ENCODE results near the gene MYL12B. TPM values are rescaled to one million over a fixed set of nuclear protein-coding genes. Genes with fewer than 3 reads are reported as not detected.

Gene MYL12B
- total and polyA plus RNA-seq, 2 of the 8 experiments (the other 6 are each of a cell fraction or from before 2014, with no cell fraction given): 174 to 188 TPM

GRCh38 chr18:3245185-3245564 lies 16.8 kb upstream of the MYL12B start:
- H4K8ac ChIP-seq (ENCODE audit: extremely low read depth, insufficient read depth, low read length): no peak overlapping the region
- no peaks in the 10 kb centered on the region for H3K79me1 ChIP-seq (ENCODE audit: low read depth, low read length)
- no peak overlapping the region for H4K91ac ChIP-seq (replicated peaks; ENCODE audit: insufficient read length, low read length)
- peak overlapping the region; percentile 65 to 83; a peak in 3 of 4 replicates for H3K4me2 ChIP-seq (ENCODE audit: insufficient read depth in 1 of 2, low read depth in 2 of 2, low read length in 2 of 2)
- no peak overlapping the region for H2AK5ac ChIP-seq (ENCODE audit: low read depth, low read length)
- no peak overlapping the region for H2BK15ac ChIP-seq (ENCODE audit: low read length)
- H2BK12ac ChIP-seq (ENCODE audit: low read depth, low read length): no peak overlapping the region
- DNase-seq (ENCODE audit: low read depth in 1 of 2, low spot score in 2 of 2) (no peak), FAIRE-seq (no peak)
- H3K79me2 ChIP-seq (ENCODE audit: control insufficient read depth in 1 of 2, insufficient read depth in 2 of 2, low read length in 2 of 2): peaks cover 8 to 25% of the 10 kb centered on the region in 2 experiments; a peak in 3 of 4 replicates
- H3K23me2 ChIP-seq (ENCODE audit: low read depth, low read length): peaks cover 7% of the 10 kb centered on the region; the same call in 1 of the 2 replicates
- H3K18ac ChIP-seq (ENCODE audit: extremely low read depth, low read length): no peak overlapping the region
- no peak overlapping the region for H2BK120ac ChIP-seq (replicated peaks; ENCODE audit: low read depth, low read length)
- H3K4ac ChIP-seq (replicated peaks; ENCODE audit: insufficient read length, low read depth, low read length): no peak overlapping the region
- 80% methylated on average over 1 of the region's 1 CpG; no CpG with 5 or more reads in 1 of the 2 experiments for WGBS, 2 experiments (ENCODE audit: extremely low coverage in 1 of 2, insufficient coverage in 1 of 2, insufficient read length in 1 of 2, insufficient replicate concordance in 2 of 2, low coverage in 1 of 2, low lambda C conversion rate in 2 of 2, missing lambda C conversion rate in 1 of 2)
- POLR2A ChIA-PET (ENCODE audit: partially characterized antibody): interaction anchor here (0.6 to 1.5 kb wide), 3 partner anchors 170 to 417 kb away, joined by 3 to 4 read pairs (median 4); no protein-coding TSS in a partner anchor
- H2BK5ac ChIP-seq (ENCODE audit: low read depth, low read length): no peak overlapping the region
- H3K4me1 ChIP-seq (replicated peaks in 1 of 4; ENCODE audit: control insufficient read depth in 3 of 4, insufficient read depth in 4 of 4, low read length in 3 of 4): peaks cover 0 to 9% (median 1%) of the 10 kb centered on the region in 4 experiments; a peak in 2 of 7 replicates
- H2BK20ac ChIP-seq (ENCODE audit: low read length): no peak overlapping the region
- no peak for TF ChIP-seq ATF3 (IDR thresholded peaks at IDR 0.05; ENCODE audit: insufficient read depth, low read depth, low read length)
- TF ChIP-seq SAP30 (IDR thresholded peaks at IDR 0.05; ENCODE audit: insufficient read depth, insufficient replicate concordance, low read length): no peak
- no peak for TF ChIP-seq JUN (IDR thresholded peaks at IDR 0.05; ENCODE audit: low read depth, low read length)
- no peak for TF ChIP-seq SUZ12 (IDR thresholded peaks at IDR 0.05; ENCODE audit: low read length)
- no peak for TF ChIP-seq TBP (IDR thresholded peaks at IDR 0.05; ENCODE audit: low read depth, low read length)
- no peak for TF ChIP-seq RBBP5 (IDR thresholded peaks at IDR 0.05; ENCODE audit: borderline replicate concordance, low read depth, low read length)
- no peak for TF ChIP-seq TAF7 (optimal IDR thresholded peaks at IDR 0.05; ENCODE audit: borderline replicate concordance, low read depth, low read length)
- no peak for TF ChIP-seq BACH1 (IDR thresholded peaks at IDR 0.05; ENCODE audit: low read length)
- no peak for TF ChIP-seq EZH2 (IDR thresholded peaks at IDR 0.05; ENCODE audit: low read depth, low read length, severe bottlenecking)
- TF ChIP-seq CEBPB (IDR thresholded peaks at IDR 0.05; ENCODE audit: low read depth, low read length): no peak
- no peak for TF ChIP-seq RFX5 (IDR thresholded peaks at IDR 0.05; ENCODE audit: borderline replicate concordance, low read depth, low read length)
- CTCF ChIA-PET (ENCODE audit: partially characterized antibody): interaction anchor here (0.7 to 3.0 kb wide), 13 partner anchors 10 to 421 kb away, joined by 3 to 22 read pairs (median 4); no protein-coding TSS in a partner anchor
- H3K4me3 ChIP-seq (ENCODE audit: extremely low read depth in 1 of 4, insufficient read depth in 2 of 4, low read depth in 3 of 4, low read length in 4 of 4): peak overlapping the region in 1 of 4 experiments; percentile 91; a peak in 2 of 8 replicates
- H3K23ac ChIP-seq (ENCODE audit: insufficient read length): no peak overlapping the region
- H3K9me3 ChIP-seq (ENCODE audit: insufficient read depth in 2 of 2, low read depth in 1 of 2, low read length in 1 of 2): peaks cover 10 to 15% of the 10 kb centered on the region in 2 experiments; a peak in 3 of 4 replicates
- no peak overlapping the region for H3K9ac ChIP-seq (replicated peaks in 1 of 4; ENCODE audit: extremely low read depth in 1 of 4, low read depth in 3 of 4, low read length in 3 of 4)
- peaks cover 0 to 7% of the 10 kb centered on the region in 2 experiments for H4K20me1 ChIP-seq (replicated peaks in 1 of 2; ENCODE audit: control insufficient read depth in 1 of 2, insufficient read depth in 2 of 2, low read length in 2 of 2)
- no peaks in the 10 kb centered on the region for H3K27me3 ChIP-seq (replicated peaks in 1 of 4; ENCODE audit: control insufficient read depth in 3 of 4, extremely low read depth in 1 of 4, insufficient read depth in 3 of 4, low read length in 3 of 4)
- no peak overlapping the region for H2AFZ ChIP-seq (ENCODE audit: low read length)
- H3K14ac ChIP-seq (ENCODE audit: insufficient read length): no peak overlapping the region
- H4K5ac ChIP-seq (ENCODE audit: insufficient read length, low read depth, low read length): no peak overlapping the region
- H3K56ac ChIP-seq (replicated peaks; ENCODE audit: insufficient read length, low read depth, low read length): no peak overlapping the region
- peaks cover 0 to 3% (median 1%) of the 10 kb centered on the region in 4 experiments; a peak in 4 of 8 replicates for H3K36me3 ChIP-seq (ENCODE audit: control insufficient read depth in 2 of 4, insufficient read depth in 4 of 4, low read length in 3 of 4)
- no peak overlapping the region for H3K27ac ChIP-seq (ENCODE audit: low read depth, low read length)

Measured in H1 (cell line).